Type B pancreatic cell (in vitro differentiated cells): Measurements from ENCODE around the gene HEATR9. TPM values are rescaled to one million over a fixed set of nuclear protein-coding genes. Genes with fewer than 3 reads are reported as not detected.

Source experiments
- DNase-seq: peaks from one replicate; pipeline ENCODE4 v3.0.0; 2021; ENCODE audit warnings: mixed read lengths; ENCODE audit not compliant: unreplicated experiment; ENCODE audit errors: extremely low spot score
- H3K27ac Mint-ChIP-seq: 2 replicates; pipeline ENCODE4 v1.8.0; 2021; ENCODE audit warnings: mild to moderate bottlenecking, mixed read lengths
- H3K27me3 Mint-ChIP-seq: 2 replicates; pipeline ENCODE4 v1.8.0; 2021; ENCODE audit warnings: mixed read lengths
- H3K36me3 Mint-ChIP-seq: 2 replicates; pipeline ENCODE4 v1.8.0; 2021; ENCODE audit warnings: mixed read lengths
- H3K4me1 Mint-ChIP-seq: one replicate; pipeline ENCODE4 v1.8.0; 2021; ENCODE audit warnings: mixed read lengths; ENCODE audit not compliant: unreplicated experiment
- H3K4me3 Mint-ChIP-seq: 2 replicates; pipeline ENCODE4 v1.8.0; 2021; ENCODE audit warnings: mild to moderate bottlenecking, mixed read lengths
- H3K9me3 Mint-ChIP-seq: 2 replicates; pipeline ENCODE4 v1.8.0; 2021; ENCODE audit warnings: mixed read lengths
- CTCF ChIP-seq: fragments of 200-600 bp; sonication (generic); conservative IDR thresholded peaks from 2 replicates; pipeline ENCODE4 v1.5.0; 2021; ENCODE audit warnings: antibody characterized with exemption, mild to moderate bottlenecking
- total RNA-seq: library from RNA; stranded (reverse); gene quantifications from 2 replicates; pipeline ENCODE4 v1.2.1, GENCODE V29; 2021; ENCODE audit warnings: low replicate concordance

HEATR9 gene
- total RNA-seq, 1 donor from 2014 or later = not detected

DNA sequence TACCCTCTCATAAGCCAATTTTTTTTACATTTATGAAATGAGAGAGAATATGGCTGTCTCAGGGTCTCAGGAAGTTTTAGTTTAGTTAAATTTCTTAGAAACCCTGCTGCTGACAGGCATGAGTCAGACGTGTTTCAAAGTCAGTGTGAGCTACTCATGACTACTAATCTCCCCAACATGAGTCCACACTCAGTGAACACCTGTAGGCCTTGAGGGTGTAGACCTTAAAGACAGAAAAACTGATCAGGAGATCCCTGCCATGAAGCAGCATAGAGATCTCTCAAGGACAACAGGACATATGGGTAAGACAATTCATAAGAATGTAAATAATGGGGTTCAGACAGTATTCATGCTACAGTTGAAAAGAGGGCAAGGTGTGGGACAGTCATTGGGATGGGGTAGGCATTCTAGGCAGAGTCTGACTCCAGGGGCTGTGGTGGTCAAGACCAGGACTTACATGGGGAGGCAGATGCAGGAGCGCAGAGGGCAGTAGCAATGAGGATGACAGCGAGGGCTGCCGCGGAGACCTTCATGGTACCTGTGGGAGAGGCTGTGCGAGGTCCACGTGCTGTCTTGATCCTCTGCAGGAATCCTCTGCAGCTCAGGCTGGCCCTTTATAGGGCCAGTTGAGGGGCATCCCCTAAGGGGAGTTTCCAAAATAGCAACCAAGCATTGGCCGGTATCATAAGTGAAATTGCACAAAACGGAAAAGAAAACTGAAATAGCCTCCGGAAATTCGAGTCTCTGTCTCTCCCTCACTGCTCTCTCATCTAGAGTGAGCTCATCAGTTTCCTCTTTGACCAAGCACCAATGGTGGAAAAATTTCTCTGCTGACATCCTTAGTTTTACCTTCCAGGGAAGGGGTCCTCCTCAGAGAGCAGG, 11.3 kb upstream of the HEATR9 start, which contains the start of gene CCL5:
Gene CCL5, minus strand, starts transcription at position 588 of the 882 bp plus-strand sequence.
- no peaks in the 10 kb centered on the region for H3K9me3 Mint-ChIP-seq
- H3K36me3 Mint-ChIP-seq = no peaks in the 10 kb centered on the region
- TF ChIP-seq CTCF = no peak
- DNase-seq = no peak
- no peak within 1 kb of the TSS for H3K27ac Mint-ChIP-seq
- no peak within 1 kb of the TSS for H3K4me3 Mint-ChIP-seq
- no peaks in the 10 kb centered on the region for H3K27me3 Mint-ChIP-seq
- H3K4me1 Mint-ChIP-seq = peaks cover 5% of the 10 kb centered on the region

GRCh38 chr17:35878361-35878760, 9.7 kb upstream of the HEATR9 start:
- Mint-ChIP-seq H3K36me3 (no peaks in the 10 kb centered on the region), H3K4me3 (no peak overlapping the region), H3K9me3 (no peaks in the 10 kb centered on the region), H3K4me1 (peaks cover 5% of the 10 kb centered on the region), H3K27me3 (no peaks in the 10 kb centered on the region), H3K27ac (no peak overlapping the region)
- TF ChIP-seq CTCF = no peak
- no peak for DNase-seq

- peaks cover 5% of the 10 kb centered on the region for H3K4me1 Mint-ChIP-seq
- no peak overlapping the region for H3K27ac Mint-ChIP-seq
- H3K27me3 Mint-ChIP-seq = no peaks in the 10 kb centered on the region
- no peaks in the 10 kb centered on the region for H3K36me3 Mint-ChIP-seq
- DNase-seq = no peak
- TF ChIP-seq CTCF = no peak
- no peak overlapping the region for H3K4me3 Mint-ChIP-seq
- H3K9me3 Mint-ChIP-seq = no peaks in the 10 kb centered on the region
These were observed 8.8 kb upstream of the HEATR9 start for GRCh38 chr17:35877345-35878029.

DNA sequence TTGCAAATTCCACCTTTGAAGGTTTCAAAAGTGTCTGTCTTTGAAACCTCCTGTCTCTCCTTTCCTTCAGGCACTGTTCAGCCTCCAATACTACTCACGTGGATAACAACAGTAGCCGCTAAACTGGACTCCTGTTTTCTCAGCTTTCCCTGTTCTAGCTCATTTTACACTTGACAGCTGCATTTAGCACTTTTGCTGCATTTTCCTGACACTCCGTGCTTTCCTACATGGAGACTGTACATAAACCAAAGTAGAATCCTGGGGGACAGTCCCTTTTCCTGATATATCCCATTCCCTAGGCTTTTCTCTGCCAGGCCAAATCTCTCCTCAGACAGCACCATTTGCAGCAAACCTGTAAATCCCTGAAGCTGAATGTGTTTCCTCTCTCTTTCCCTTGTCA, 7.8 kb upstream of the HEATR9 start:
- Mint-ChIP-seq H3K4me1 (peaks cover 5% of the 10 kb centered on the region), H3K9me3 (no peaks in the 10 kb centered on the region), H3K36me3 (no peaks in the 10 kb centered on the region), H3K4me3 (no peak overlapping the region), H3K27ac (no peak overlapping the region), H3K27me3 (no peaks in the 10 kb centered on the region)
- DNase-seq = no peak
- TF ChIP-seq CTCF = no peak

GRCh38 chr17:35875800-35876139, 7.1 kb upstream of the HEATR9 start:
- Mint-ChIP-seq H3K4me1 (peaks cover 5% of the 10 kb centered on the region), H3K4me3 (no peak overlapping the region), H3K27ac (no peak overlapping the region), H3K36me3 (no peaks in the 10 kb centered on the region), H3K27me3 (no peaks in the 10 kb centered on the region), H3K9me3 (no peaks in the 10 kb centered on the region)
- no peak for TF ChIP-seq CTCF
- DNase-seq = no peak
